ENCODE measurements around the gene C2CD4C.

C2CD4C gene

GRCh38 chr19:410243-410781 lies 1.4 kb upstream of the C2CD4C start:
- H3K27me3 ChIP-seq (ENCODE audit: insufficient read depth, low read length) = no peaks in the 10 kb centered on the region
- H3K9me2 ChIP-seq (ENCODE audit: low read depth, low read length) = no peaks in the 10 kb centered on the region
- TF ChIP-seq EZH2 (IDR thresholded peaks at IDR 0.05; ENCODE audit: borderline replicate concordance, low read length) (no peak), CTCF (IDR thresholded peaks at IDR 0.05; ENCODE audit: low read length) (no peak)
- H3K36me3 ChIP-seq (ENCODE audit: insufficient read depth, low read length) = no peaks in the 10 kb centered on the region
- H2AFZ ChIP-seq (ENCODE audit: low read length) = no peak overlapping the region
- no peaks in the 10 kb centered on the region for H3K9me3 ChIP-seq (ENCODE audit: low read length)
- no peak overlapping the region for H3K9ac ChIP-seq (ENCODE audit: low read length)
- H3K4me3 ChIP-seq (ENCODE audit: low read depth, low read length, poor library complexity, severe bottlenecking) = no peak overlapping the region
- H4K20me1 ChIP-seq (ENCODE audit: insufficient read depth, low read length) = no peaks in the 10 kb centered on the region
- H3K4me2 ChIP-seq (ENCODE audit: low read length) = no peak overlapping the region
- H3K4me1 ChIP-seq (ENCODE audit: insufficient read depth, low read length, severe bottlenecking) = peaks cover 11% of the 10 kb centered on the region
- no peak overlapping the region for H3K27ac ChIP-seq (ENCODE audit: low read depth, low read length, poor library complexity, severe bottlenecking)
- no peaks in the 10 kb centered on the region for H3K79me2 ChIP-seq (ENCODE audit: insufficient read depth, low read length)
- no peaks in the 10 kb centered on the region for H3F3A ChIP-seq (ENCODE audit: insufficient read depth, low read length)

- Histone ChIP-seq H3K9me3 (ENCODE audit: low read length) (no peaks in the 10 kb centered on the region), H3K27ac (ENCODE audit: low read depth, low read length, poor library complexity, severe bottlenecking) (no peak overlapping the region), H3K79me2 (ENCODE audit: insufficient read depth, low read length) (no peaks in the 10 kb centered on the region), H3K9me2 (ENCODE audit: low read depth, low read length) (no peaks in the 10 kb centered on the region), H3F3A (ENCODE audit: insufficient read depth, low read length) (no peaks in the 10 kb centered on the region), H3K4me3 (ENCODE audit: low read depth, low read length, poor library complexity, severe bottlenecking) (peak overlapping the region; percentile 39), H3K36me3 (ENCODE audit: insufficient read depth, low read length) (no peaks in the 10 kb centered on the region), H3K27me3 (ENCODE audit: insufficient read depth, low read length) (no peaks in the 10 kb centered on the region), H4K20me1 (ENCODE audit: insufficient read depth, low read length) (no peaks in the 10 kb centered on the region), H3K4me2 (ENCODE audit: low read length) (peak overlapping the region; percentile 62), H2AFZ (ENCODE audit: low read length) (no peak overlapping the region), H3K9ac (ENCODE audit: low read length) (no peak overlapping the region), H3K4me1 (ENCODE audit: insufficient read depth, low read length, severe bottlenecking) (peaks cover 11% of the 10 kb centered on the region)
- TF ChIP-seq EZH2 (IDR thresholded peaks at IDR 0.05; ENCODE audit: borderline replicate concordance, low read length) (no peak), CTCF (IDR thresholded peaks at IDR 0.05; ENCODE audit: low read length) (no peak)
These were observed 732 bp upstream of the C2CD4C start for GRCh38 chr19:409516-410242.

- Histone ChIP-seq H3K27ac (ENCODE audit: low read depth, low read length, poor library complexity, severe bottlenecking) (no peak overlapping the region), H3K4me1 (ENCODE audit: insufficient read depth, low read length, severe bottlenecking) (peaks cover 11% of the 10 kb centered on the region), H3K27me3 (ENCODE audit: insufficient read depth, low read length) (no peaks in the 10 kb centered on the region), H2AFZ (ENCODE audit: low read length) (no peak overlapping the region), H3K79me2 (ENCODE audit: insufficient read depth, low read length) (no peaks in the 10 kb centered on the region), H3K4me3 (ENCODE audit: low read depth, low read length, poor library complexity, severe bottlenecking) (peak overlapping the region; percentile 54), H3K9me3 (ENCODE audit: low read length) (no peaks in the 10 kb centered on the region), H3K9me2 (ENCODE audit: low read depth, low read length) (no peaks in the 10 kb centered on the region), H3F3A (ENCODE audit: insufficient read depth, low read length) (no peaks in the 10 kb centered on the region), H3K4me2 (ENCODE audit: low read length) (peak overlapping the region; percentile 62), H3K36me3 (ENCODE audit: insufficient read depth, low read length) (no peaks in the 10 kb centered on the region), H4K20me1 (ENCODE audit: insufficient read depth, low read length) (no peaks in the 10 kb centered on the region), H3K9ac (ENCODE audit: low read length) (no peak overlapping the region)
- TF ChIP-seq CTCF (IDR thresholded peaks at IDR 0.05; ENCODE audit: low read length) (no peak), EZH2 (IDR thresholded peaks at IDR 0.05; ENCODE audit: borderline replicate concordance, low read length) (no peak)
These were observed 476 bp downstream of the C2CD4C start for GRCh38 chr19:408441-408901.

All from OCI-LY1 (cell line).